Heart left ventricle (tissue), 13 donors: Measurements from ENCODE around the gene CYP1B1.

Experiments
- CTCF ChIP-seq, 12 donors: fragments of 200-600 bp; sonication (generic) in 4 of 12; IDR thresholded peaks; one replicate each; pipeline versions ENCODE4 v1.5.0 to v1.8.0; 2018 to 2022; ENCODE audit warnings: antibody characterized with exemption in 12 of 12, mild to moderate bottlenecking in 5 of 12
- POLR2A ChIP-seq, 2 donors: fragments of 450-650 bp; IDR thresholded peaks; one replicate each; pipeline ENCODE4 v1.6.1; 2017; ENCODE audit warnings: antibody characterized with exemption in 2 of 2, mild to moderate bottlenecking in 2 of 2, moderate library complexity in 2 of 2
- donor health status: ischemic (EF 13 %, LVEDD 7.1; RV severe dilation, severe dysfunction).
- donor health status: DM: no; HTN: yes; CAD: no.
- donor health status: DM: no; HTN: no; CAD: no.
- donor health status: ischemic (EF 25% LVEDD 6.9; RV normal size, moderate dysfunction).
- donor health status: ischemic (EF 25% LVEDD 5.7; RV mildly dilated, moderate dysfunction).
- donor health status: ischemic (EF 35%, LVEDD 5.7; RV mildly dilated, moderate dysfunction).
- donor health status: nonischemic (EF 11% LVEDD 7.7; RV severe dilation, severe dysfunction).
- donor health status: DM: yes; HTN: yes; CAD: no.
- donor health status: PGD.
- donor health status: ischemic (EF 29% LVEDD 5.4; RV normal size, mild dysfunction).
- donor health status: nonischemic (EF 23%, LVEDD 6.1; RV moderate dilation, normal function).

GRCh38 chr2:38093527-38094165 lies 17.7 kb upstream of the CYP1B1 start:
- no peak for TF ChIP-seq CTCF (IDR thresholded peaks at IDR 0.05)
- no peak for TF ChIP-seq POLR2A (IDR thresholded peaks at IDR 0.05)
